NK-92 (cell line): ENCODE results near the gene CNTNAP4.

Source experiments
- DNase-seq: peaks from one replicate; lab custom pipeline; 2025; ENCODE audit not compliant: unreplicated experiment; lab: John Stamatoyannopoulos, UW

The CNTNAP4 gene

GRCh38 chr16:76276745-76277438 is at the start of gene CNTNAP4:
CNTNAP4 (plus strand) TSS chr16:76277401; CDS start chr16:76277663, 262 bp downstream.
- DNase-seq: no peak

DNA sequence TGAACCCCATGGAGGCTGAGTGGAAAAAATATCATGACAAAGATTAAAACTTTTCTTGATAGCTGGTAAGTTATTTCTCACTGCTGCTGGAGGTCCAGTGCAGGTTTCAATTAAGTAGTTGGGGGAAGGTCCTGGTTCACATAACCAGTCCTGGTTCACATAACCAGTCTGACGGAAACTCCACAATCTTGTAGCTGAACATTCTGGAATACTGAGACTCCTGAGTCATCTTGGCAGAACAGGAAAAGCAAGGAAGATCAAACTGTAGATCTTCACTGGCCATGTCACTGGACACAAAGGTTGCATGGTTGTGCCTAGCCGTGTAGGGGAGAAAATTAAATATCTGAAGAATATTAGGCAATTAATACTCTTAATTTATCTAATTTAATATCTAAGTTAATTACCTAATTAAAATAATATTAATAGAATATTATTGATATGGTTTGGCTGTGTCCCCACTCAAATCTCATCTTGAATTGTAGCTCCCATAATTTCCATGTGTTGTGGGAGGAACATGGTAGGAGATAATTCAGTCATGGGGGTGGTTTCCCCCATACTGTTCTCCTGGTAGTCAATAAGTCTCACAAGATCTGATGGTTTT is 48.6 kb upstream of the CNTNAP4 start:
- no peak for DNase-seq

DNA sequence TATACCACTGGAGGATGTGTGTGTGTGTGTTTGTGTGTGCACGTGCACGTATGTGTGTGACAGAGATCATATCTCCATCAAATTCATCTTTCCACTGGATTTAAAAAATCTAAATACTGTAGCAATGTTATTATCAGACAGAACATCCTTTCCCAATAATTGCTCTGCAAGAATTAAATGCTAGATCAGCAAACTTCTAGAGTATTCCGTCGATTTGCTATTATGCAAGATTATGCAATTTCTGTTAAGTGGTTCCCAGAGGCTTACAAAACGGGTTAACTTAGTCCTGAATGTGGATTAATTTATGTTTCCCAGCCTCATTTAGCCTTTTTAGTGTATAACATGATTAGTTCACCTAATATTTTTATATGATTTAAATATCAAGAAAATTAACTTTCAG is 44.5 kb upstream of the CNTNAP4 start:
- no peak for DNase-seq

GRCh38 chr16:76235025-76235424 is 42.2 kb upstream of the CNTNAP4 start:
- no peak for DNase-seq

- DNase-seq: no peak
Measured at GRCh38 chr16:76235426-76235825, 41.8 kb upstream of the CNTNAP4 start.

DNA sequence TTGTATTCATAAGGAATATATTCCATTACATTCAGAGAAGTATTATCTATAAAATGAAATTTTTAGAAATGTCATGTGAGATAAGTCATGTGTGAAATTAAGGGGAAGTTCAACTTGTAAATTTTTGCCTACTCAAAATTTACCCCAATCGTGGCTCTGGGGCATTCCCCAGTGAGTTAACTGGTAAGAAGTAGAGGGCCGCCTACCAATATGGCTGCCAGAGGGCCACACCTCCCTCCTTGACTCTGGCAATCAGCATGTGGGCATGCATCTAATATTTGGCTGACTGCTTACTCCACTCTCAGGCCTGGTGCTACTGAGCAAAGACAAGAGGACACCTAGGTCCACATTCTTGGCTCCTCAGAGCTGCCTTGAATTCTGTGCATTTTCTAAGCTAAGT is 39.7 kb upstream of the CNTNAP4 start:
- no peak for DNase-seq

GRCh38 chr16:76241755-76242154 is 35.4 kb upstream of the CNTNAP4 start:
- DNase-seq: no peak

DNA sequence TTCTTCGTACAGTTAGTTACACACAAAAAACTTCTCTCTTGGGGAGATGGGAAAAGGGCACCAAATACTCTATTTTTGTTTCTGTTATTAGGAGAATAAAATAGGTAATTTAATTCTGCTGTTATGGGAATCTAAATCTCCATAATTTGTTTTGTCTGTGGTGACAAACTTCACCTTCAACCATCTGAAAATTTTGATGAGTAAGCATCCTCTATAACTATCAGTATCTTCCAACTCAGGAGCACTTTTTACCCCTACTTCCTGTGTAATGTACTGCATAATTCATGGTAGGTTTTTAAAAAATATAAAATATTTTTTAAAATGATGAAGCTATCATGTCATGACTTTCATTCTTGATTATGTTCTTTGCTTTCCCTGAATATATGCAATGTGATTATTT is 33.6 kb upstream of the CNTNAP4 start:
- DNase-seq: no peak

DNA sequence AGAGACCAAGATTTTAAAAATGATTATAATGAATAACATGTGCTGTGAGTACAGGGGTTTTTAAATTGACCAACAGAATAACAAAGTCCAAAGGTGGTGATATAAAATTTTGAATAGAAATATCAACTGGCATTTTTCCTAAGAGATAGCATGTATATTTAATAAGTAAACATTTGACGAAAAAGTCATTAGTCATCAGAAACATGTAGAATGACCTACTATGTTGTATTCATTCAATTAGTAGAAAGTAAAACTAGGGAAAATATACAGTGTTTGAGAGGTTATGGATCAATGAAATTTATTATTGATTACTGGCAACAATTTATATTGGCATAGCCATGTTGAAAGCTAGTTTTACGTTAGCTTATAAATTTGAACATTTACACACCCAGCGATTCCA is 30.6 kb upstream of the CNTNAP4 start:
- no peak for DNase-seq

DNA sequence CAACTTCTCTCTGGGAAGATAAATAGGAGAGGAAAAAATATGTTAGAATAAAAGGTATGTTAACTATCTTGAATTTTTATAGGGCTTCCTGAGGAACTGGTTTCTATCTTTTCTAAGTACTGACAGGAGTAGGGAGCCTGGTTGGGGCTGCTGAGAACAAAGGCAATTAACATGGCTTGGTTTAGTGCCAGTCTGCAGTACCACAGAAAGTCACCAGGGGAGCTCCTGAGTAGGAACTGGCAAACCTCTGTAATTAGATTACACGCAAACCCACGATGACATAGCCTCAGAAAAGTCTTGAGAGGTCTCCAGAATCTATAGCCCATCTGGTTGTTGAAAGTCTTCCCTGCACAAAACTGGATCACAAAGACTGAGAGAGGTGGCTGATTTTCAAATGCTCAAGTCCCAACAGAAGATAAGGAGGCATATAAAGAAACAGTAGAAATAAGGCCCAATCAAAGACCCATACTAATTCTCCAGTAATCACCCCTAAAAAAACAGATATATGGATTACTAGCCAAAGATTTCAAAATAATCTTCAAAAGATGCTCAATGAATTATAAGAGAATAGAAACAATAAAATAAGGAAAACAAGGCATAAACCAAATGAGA is 11.7 kb upstream of the CNTNAP4 start:
- DNase-seq: no peak

DNA sequence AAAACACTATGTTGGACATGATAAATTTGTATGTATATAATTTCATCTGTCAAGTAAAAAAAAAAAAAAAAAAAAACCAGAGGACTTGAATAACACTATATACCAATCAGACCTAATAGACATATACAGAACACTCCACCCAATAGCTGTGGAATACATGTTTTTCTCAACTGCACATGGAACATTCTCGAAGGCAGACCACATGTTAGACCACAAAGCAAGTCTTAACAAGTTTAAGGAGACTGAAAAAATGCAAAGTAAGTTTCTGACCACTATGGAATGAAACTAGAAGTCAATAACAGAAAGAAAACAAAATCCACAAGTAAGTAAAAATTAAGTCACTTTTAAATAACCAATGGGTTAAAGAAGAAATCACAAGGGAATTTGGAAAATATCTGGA is 8.4 kb upstream of the CNTNAP4 start:
- DNase-seq: no peak

GRCh38 chr16:76277460-76278030 is 344 bp downstream of the CNTNAP4 start:
- DNase-seq: no peak

- no peak for DNase-seq
Measured at GRCh38 chr16:76278086-76278485, 885 bp downstream of the CNTNAP4 start.

DNA sequence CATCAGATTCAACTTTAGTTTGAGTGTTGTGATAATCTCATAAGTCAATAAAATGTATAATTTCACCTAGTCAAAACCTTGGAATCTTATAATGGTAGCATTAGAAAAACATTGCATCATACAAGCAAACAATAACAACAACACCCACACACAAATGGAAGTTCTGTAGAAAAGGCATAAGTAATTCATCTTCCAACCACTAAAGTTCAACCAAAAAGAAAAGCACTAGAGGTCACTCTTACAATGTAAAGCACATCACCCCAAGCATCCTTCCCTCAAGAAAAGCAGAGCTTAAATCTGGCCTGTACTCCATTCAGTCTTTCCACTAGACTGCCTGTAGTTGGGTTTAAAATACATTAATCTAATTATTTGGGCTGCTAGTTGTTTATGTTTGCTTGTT is 1.8 kb downstream of the CNTNAP4 start:
- no peak for DNase-seq

DNA sequence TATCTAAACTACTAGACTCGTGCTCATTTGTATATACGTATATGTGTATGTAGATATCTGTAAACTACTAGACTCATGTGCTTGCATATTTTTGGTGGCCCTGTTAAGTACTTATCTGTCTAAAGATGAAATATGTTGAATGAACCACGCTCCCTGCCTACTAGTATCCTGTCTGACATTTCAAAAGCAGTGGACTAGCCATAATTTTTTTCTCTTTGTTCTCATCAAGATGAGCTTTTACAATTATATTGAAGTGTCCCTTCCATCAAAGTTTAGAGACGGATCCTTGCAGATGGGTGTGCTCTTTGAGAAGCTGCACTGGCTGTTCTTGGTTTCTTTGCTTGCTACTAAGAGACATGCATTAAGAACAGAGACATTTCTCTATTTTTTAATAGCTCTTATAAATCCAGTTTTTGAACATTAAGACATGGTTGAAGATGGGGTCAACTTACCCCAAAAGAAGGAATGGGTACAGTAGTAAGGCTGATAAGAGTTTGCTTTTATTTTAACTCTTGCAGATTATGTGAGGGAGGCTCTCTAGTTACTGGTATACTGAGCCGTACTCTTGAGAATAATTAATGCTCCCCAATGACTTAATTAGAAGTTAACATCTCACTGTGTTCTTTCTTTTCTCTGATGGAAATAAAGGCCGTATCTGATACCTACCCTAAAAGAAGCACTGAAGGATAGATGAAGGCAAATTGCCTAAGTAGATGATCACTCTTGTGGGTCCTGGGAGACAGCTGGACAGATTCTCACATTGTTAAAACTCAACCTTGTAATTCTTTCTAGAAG is 3.4 kb downstream of the CNTNAP4 start:
- no peak for DNase-seq

GRCh38 chr16:76287466-76287865 is 10.3 kb downstream of the CNTNAP4 start:
- no peak for DNase-seq

GRCh38 chr16:76292218-76292617 is 15.0 kb downstream of the CNTNAP4 start:
- DNase-seq: no peak

DNA sequence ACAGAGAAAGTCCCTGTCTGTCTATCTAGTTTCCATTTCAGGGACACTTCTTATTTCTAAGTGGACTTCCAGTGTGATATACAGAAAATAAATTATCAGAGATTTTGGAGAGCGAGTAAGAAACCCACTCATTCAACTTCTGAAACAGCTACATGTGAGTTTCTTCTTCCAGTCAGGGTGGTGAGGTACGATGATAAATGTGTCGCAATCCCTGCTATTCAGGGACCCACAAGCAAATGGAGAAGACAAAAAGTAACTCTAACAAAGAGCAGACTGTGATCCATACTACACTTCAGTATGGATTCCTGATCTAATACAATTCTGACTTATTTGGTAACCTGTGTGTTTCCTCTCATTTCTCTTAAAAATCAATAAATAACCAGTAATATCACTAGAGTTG is 16.8 kb downstream of the CNTNAP4 start:
- DNase-seq: no peak

DNA sequence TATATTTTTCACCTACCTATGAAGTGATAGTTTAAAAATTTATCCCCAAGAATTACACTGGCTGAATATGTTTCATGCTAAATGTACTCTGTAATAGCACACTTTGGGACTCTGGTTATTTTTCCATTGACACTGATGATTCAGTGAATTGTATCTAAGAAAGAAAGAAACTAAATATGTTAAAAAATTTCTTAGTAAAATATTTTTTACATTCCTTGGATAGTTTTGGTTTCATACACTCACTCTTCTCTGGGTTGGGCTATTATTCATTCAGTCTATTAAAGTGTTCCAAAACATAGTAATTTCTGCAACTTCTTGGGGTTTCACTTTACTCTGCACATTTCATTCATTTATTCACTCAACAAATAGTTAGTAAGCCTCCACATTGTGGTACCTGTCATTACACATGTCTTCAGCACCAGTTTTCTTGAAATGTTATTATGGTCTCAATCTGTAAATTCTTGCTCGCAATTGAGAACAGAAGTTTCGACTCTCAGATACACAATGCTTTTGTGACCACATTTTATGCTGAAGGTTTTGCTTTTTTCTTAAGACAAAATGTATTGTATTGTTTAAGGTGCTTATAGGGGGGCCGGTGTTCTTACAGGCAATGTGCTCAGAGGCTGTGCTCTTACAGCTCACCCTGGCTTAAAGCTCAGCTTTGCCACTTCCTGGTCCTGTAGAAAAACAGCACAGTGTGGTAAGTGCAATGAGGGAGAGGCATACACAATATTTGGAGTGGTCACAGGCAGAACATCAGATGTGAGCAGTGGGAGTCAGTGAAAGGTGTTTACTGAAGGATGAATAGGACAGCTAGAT is 17.4 kb downstream of the CNTNAP4 start:
- DNase-seq: no peak

DNA sequence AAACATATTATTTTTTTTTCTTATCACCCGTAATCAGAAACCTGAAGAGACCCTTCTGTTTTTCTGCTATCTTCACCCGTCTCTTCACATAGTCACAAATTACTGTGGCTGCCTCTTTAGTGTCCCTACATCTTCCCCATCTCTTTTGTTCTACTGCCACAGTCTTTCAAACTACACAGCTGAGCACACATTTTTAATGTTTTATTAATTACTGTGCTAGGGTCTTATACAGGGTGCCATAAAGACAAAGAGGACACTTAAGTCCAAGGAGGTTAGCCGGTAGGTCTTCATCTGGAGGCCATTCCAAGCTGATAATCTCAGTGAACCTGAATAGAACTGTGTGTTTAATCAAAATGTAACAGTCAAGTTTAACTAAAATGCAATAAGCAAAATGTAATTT is 20.7 kb downstream of the CNTNAP4 start:
- no peak for DNase-seq
